SK-N-SH (cell line): ENCODE data around the gene ATP8B3. TPM values are rescaled to one million over a fixed set of nuclear protein-coding genes. Genes with fewer than 3 reads are reported as not detected.

Experiments
- CTCF ChIA-PET: fragments of 300-600, 350-600 bp; formaldehyde crosslinking; extraction: SDS; loops from one replicate; lab custom pipeline; 2021; lab: Yijun Ruan, JAX
- POLR2A ChIA-PET: fragments of 350-600 bp; sonication (Branson Sonifier 250); formaldehyde crosslinking; extraction: SDS; loops from one replicate; lab custom pipeline; 2020; ENCODE audit warnings: antibody characterized with exemption, inconsistent platforms; lab: Yijun Ruan, JAX
- DNase-seq: peaks from one replicate; pipeline ENCODE4 v3.0.0; 2012
- H2AFZ ChIP-seq: fragments of 200-600 bp; sonication (generic); 2 replicates; pipeline ENCODE4 v1.8.1; 2016; ENCODE audit warnings: antibody characterized with exemption, mild to moderate bottlenecking, low read depth
- H3F3A ChIP-seq: fragments of 200-600 bp; sonication (generic); replicated peaks from 2 replicates; pipeline ENCODE3; 2016; ENCODE audit warnings: antibody characterized with exemption, mild to moderate bottlenecking; ENCODE audit not compliant: insufficient read depth
- H3K27ac ChIP-seq, 2 experiments: fragments of 200-500 bp in 1 of 2; fragments of 200-600 bp in 1 of 2; sonication (Bioruptor generic) in 1 of 2; sonication (generic), shearing (Covaris generic) in 1 of 2; 2 replicates each; pipeline versions ENCODE4 v1.5.1 to v1.6.1; 2014 to 2016; ENCODE audit warnings: low read depth in 2 of 2, inconsistent platforms in 1 of 2, low read length in 1 of 2, mild to moderate bottlenecking in 1 of 2, mixed read lengths in 1 of 2
- H3K27me3 ChIP-seq: fragments of 200-600 bp; sonication (generic), shearing (Covaris generic); 2 replicates; pipeline ENCODE4 v1.6.1; 2016; ENCODE audit warnings: mixed run types; ENCODE audit not compliant: insufficient read depth
- H3K36me3 ChIP-seq, 2 experiments: fragments of 200-500 bp in 1 of 2; fragments of 200-600 bp in 1 of 2; sonication (Bioruptor generic) in 1 of 2; sonication (generic) in 1 of 2; replicated peaks in 1 of 2; 2 replicates each; pipeline versions ENCODE3 to v1.5.1; 2014 to 2016; ENCODE audit warnings: low read length in 1 of 2, mild to moderate bottlenecking in 1 of 2; ENCODE audit not compliant: insufficient read depth in 2 of 2, control insufficient read depth in 1 of 2
- H3K4me1 ChIP-seq, 2 experiments: fragments of 200-500 bp in 1 of 2; fragments of 200-600 bp in 1 of 2; sonication (Bioruptor generic) in 1 of 2; sonication (generic), shearing (Covaris generic) in 1 of 2; 2 replicates each; pipeline versions ENCODE4 v1.5.1 to v1.6.1; 2014 to 2016; ENCODE audit warnings: low read depth in 1 of 2, low read length in 1 of 2, mixed run types in 1 of 2; ENCODE audit not compliant: insufficient read depth in 2 of 2, control insufficient read depth in 1 of 2
- H3K4me2 ChIP-seq: fragments of 200-600 bp; sonication (generic), shearing (Covaris generic); 2 replicates; pipeline ENCODE4 v1.6.1; 2017; ENCODE audit warnings: mixed run types
- H3K4me3 ChIP-seq, 2 experiments: fragments of 200-500 bp in 1 of 2; fragments of 200-600 bp in 1 of 2; sonication (Bioruptor generic) in 1 of 2; sonication (generic), shearing (Covaris generic) in 1 of 2; 2 replicates each; pipeline versions ENCODE4 v1.5.1 to v1.8.1; 2014 to 2016; ENCODE audit warnings: low read depth in 2 of 2, inconsistent platforms in 1 of 2, low read length in 1 of 2, mild to moderate bottlenecking in 1 of 2, mixed read lengths in 1 of 2, moderate library complexity in 1 of 2
- H3K79me2 ChIP-seq: fragments of 200-600 bp; sonication (generic); 2 replicates; pipeline ENCODE4 v1.8.1; 2017; ENCODE audit warnings: mild to moderate bottlenecking; ENCODE audit not compliant: insufficient read depth
- H3K9ac ChIP-seq: fragments of 200-600 bp; sonication (generic); 2 replicates; pipeline ENCODE4 v1.6.1; 2017; ENCODE audit warnings: mixed run types
- H3K9me2 ChIP-seq: fragments of 200-600 bp; sonication (generic); 2 replicates; pipeline ENCODE4 v1.6.1; 2017; ENCODE audit warnings: mixed run types
- H3K9me3 ChIP-seq: fragments of 200-600 bp; sonication (generic); 2 replicates; pipeline ENCODE4 v1.6.1; 2017; ENCODE audit warnings: mixed run types, mild to moderate bottlenecking, moderate library complexity
- H4K20me1 ChIP-seq: fragments of 200-600 bp; sonication (generic); 2 replicates; pipeline ENCODE4 v1.6.1; 2017; ENCODE audit warnings: mild to moderate bottlenecking, mixed run types; ENCODE audit not compliant: insufficient read depth
- ELF1 ChIP-seq: IDR thresholded peaks from 2 replicates; pipeline ENCODE4 v1.4.0; 2012
- FOSL2 ChIP-seq: IDR thresholded peaks from 2 replicates; pipeline ENCODE4 v1.4.0; 2012; ENCODE audit warnings: low read depth, mild to moderate bottlenecking, moderate library complexity, borderline replicate concordance
- FOXM1 ChIP-seq: IDR thresholded peaks from 2 replicates; pipeline ENCODE4 v1.4.0; 2012; ENCODE audit warnings: low read depth, mild to moderate bottlenecking
- GABPA ChIP-seq: IDR thresholded peaks from 2 replicates; pipeline ENCODE4 v1.4.0; 2012; ENCODE audit warnings: low read depth, mild to moderate bottlenecking
- GATA2 ChIP-seq: sonication (generic); formaldehyde crosslinking; IDR thresholded peaks from 2 replicates; pipeline ENCODE4 v1.5.0; 2020; ENCODE audit warnings: mild to moderate bottlenecking, missing genetic modification reagents
- IRF3 ChIP-seq: fragments of 150-350 bp; IDR thresholded peaks from 2 replicates; pipeline ENCODE4 v1.6.1; 2016; ENCODE audit warnings: mild to moderate bottlenecking, low read depth, low read length
- JUND ChIP-seq: IDR thresholded peaks from 2 replicates; pipeline ENCODE4 v1.4.0; 2012
- MEF2A ChIP-seq: IDR thresholded peaks from 2 replicates; pipeline ENCODE4 v1.4.0; 2012; ENCODE audit warnings: low read depth, borderline replicate concordance
- PBX3 ChIP-seq: IDR thresholded peaks from 2 replicates; pipeline ENCODE4; 2012
- RFX5 ChIP-seq: IDR thresholded peaks from 2 replicates; pipeline ENCODE4 v1.6.1; 2012; ENCODE audit warnings: mild to moderate bottlenecking, improper control_type of control experiment, low read length
- RXRA ChIP-seq: IDR thresholded peaks from 2 replicates; pipeline ENCODE4 v1.4.0; 2012; ENCODE audit warnings: low read depth, mild to moderate bottlenecking, borderline replicate concordance
- TAF1 ChIP-seq: IDR thresholded peaks from 2 replicates; pipeline ENCODE4 v1.6.1; 2012; ENCODE audit warnings: low read depth, mild to moderate bottlenecking, low read length, moderate library complexity, borderline replicate concordance
- YY1 ChIP-seq: IDR thresholded peaks from 2 replicates; pipeline ENCODE4 v1.4.0; 2012; ENCODE audit warnings: low read depth, mild to moderate bottlenecking
- WGBS: methylation state at CpG from one replicate; pipeline ENCODE4 v1.1.6; 2017; ENCODE audit warnings: low lambda C conversion rate; 5-methylcytosine and 5-hydroxymethylcytosine counted together
- polyA plus RNA-seq, 3 experiments: library from polyadenylated mRNA; depleted of rRNA; stranded (reverse); fragments of >200 nt; gene quantifications; 2 replicates each; pipeline ENCODE4 v1.2.3, GENCODE V29; 2012

ATP8B3 gene
- polyA plus RNA-seq, 1 of the 3 experiments (the other 2 are of a cell fraction) = 8.0 TPM

- Histone ChIP-seq H3K9ac (no peak overlapping the region), H3K4me3 (no peak overlapping the region), H3K27ac (no peak overlapping the region), H3K9me2 (no peaks in the 10 kb centered on the region), H4K20me1 (peaks cover 66% of the 10 kb centered on the region), H3K36me3 (peaks cover 0 to 5% of the 10 kb centered on the region in 2 experiments), H3K9me3 (no peaks in the 10 kb centered on the region), H2AFZ (no peak overlapping the region), H3K4me1 (peaks cover 0 to 5% of the 10 kb centered on the region in 2 experiments; a peak in 1 of 4 replicates), H3K4me2 (no peak overlapping the region), H3K27me3 (no peaks in the 10 kb centered on the region), H3K79me2 (peaks cover 72% of the 10 kb centered on the region), H3F3A (no peaks in the 10 kb centered on the region)
- DNase-seq = no peak
- WGBS = 94% methylated on average over 24 of the region's 26 CpGs
- POLR2A ChIA-PET = no interaction called here
- CTCF ChIA-PET = interaction anchor here (2.0 kb wide), 1 partner anchor 286 kb away, joined by 6 read pairs; no protein-coding TSS in a partner anchor
- no peak for TF ChIP-seq FOSL2
- no peak for TF ChIP-seq FOXM1
- TF ChIP-seq GABPA = no peak
- TF ChIP-seq RFX5 = no peak
- TF ChIP-seq IRF3 = no peak
- no peak for TF ChIP-seq YY1
- TF ChIP-seq ELF1 = no peak
- TF ChIP-seq PBX3 = no peak
- TF ChIP-seq TAF1 = no peak
- no peak for TF ChIP-seq RXRA
Observed at GRCh38 chr19:1832046-1832663, 20.1 kb upstream of the ATP8B3 start.

GRCh38 chr19:1830978-1831377 is 18.9 kb upstream of the ATP8B3 start:
- CTCF ChIA-PET = interaction anchor here (1.2 to 8.1 kb wide), 4 partner anchors 9 to 42 kb away, joined by 3 to 188 read pairs (median 7); no protein-coding TSS in a partner anchor
- TF ChIP-seq PBX3 = no peak
- TF ChIP-seq GABPA = no peak
- no peak for TF ChIP-seq ELF1
- no peak for TF ChIP-seq GATA2 (CRISPR knock-in tag)
- TF ChIP-seq MEF2A = no peak
- no peak for TF ChIP-seq FOXM1
- no peak for TF ChIP-seq JUND
- H3K27me3 ChIP-seq = no peaks in the 10 kb centered on the region
- 100% methylated on average over 6 of the region's 11 CpGs for WGBS
- POLR2A ChIA-PET = no interaction called here
- H3K4me2 ChIP-seq = no peak overlapping the region
- H4K20me1 ChIP-seq = peaks cover 61% of the 10 kb centered on the region
- no peak overlapping the region for H3K4me3 ChIP-seq
- peaks cover 63% of the 10 kb centered on the region for H3K79me2 ChIP-seq
- H3K9me2 ChIP-seq = no peaks in the 10 kb centered on the region
- H3K27ac ChIP-seq = no peak overlapping the region
- H3K9me3 ChIP-seq = no peaks in the 10 kb centered on the region
- peaks cover 3% of the 10 kb centered on the region for H3F3A ChIP-seq
- H3K4me1 ChIP-seq = peaks cover 0 to 4% of the 10 kb centered on the region in 2 experiments; a peak in 1 of 4 replicates
- no peak overlapping the region for H3K9ac ChIP-seq
- H2AFZ ChIP-seq = no peak overlapping the region
- DNase-seq = no peak
- H3K36me3 ChIP-seq = peaks cover 0 to 5% of the 10 kb centered on the region in 2 experiments
